ENCODE data around the gene CUL4A. TPM values are rescaled to one million over a fixed set of nuclear protein-coding genes. Genes with fewer than 3 reads are reported as not detected.
"Not testable (repeated sequence)": the region's sequence is repeated elsewhere in the genome, so short reads cannot be mapped to it uniquely, and the experiment has no call there.

Gene CUL4A
- total RNA-seq, 1 donor from 2014 or later: 57.9 TPM

DNA sequence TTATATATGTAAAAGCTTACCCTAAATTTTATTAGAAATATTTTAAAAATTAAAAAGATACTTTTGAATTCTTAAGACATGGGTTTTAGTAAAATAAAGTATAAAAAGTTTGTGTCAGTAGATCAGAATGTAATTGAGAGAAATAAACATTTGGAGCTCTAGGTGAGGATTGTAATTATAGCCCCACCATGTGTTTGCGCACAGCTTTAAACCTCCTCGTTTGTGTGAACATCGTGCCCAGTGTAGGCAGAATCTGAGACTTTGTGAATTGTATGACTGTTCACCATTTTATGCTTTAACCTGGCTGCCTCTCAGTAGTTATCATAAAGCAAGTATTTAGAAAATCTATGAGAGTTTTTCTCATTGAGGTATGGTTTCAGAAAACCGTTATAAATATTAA is 29.1 kb downstream of the CUL4A start:
- H3K4me3 ChIP-seq (ENCODE audit: low read depth, low read length): no peak overlapping the region
- DNase-seq (ENCODE audit: low read depth): no peak
- TF ChIP-seq, protein P1, sequence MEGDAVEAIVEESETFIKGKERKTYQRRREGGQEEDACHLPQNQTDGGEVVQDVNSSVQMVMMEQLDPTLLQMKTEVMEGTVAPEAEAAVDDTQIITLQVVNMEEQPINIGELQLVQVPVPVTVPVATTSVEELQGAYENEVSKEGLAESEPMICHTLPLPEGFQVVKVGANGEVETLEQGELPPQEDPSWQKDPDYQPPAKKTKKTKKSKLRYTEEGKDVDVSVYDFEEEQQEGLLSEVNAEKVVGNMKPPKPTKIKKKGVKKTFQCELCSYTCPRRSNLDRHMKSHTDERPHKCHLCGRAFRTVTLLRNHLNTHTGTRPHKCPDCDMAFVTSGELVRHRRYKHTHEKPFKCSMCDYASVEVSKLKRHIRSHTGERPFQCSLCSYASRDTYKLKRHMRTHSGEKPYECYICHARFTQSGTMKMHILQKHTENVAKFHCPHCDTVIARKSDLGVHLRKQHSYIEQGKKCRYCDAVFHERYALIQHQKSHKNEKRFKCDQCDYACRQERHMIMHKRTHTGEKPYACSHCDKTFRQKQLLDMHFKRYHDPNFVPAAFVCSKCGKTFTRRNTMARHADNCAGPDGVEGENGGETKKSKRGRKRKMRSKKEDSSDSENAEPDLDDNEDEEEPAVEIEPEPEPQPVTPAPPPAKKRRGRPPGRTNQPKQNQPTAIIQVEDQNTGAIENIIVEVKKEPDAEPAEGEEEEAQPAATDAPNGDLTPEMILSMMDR (conservative IDR thresholded peaks at IDR 0.05; ENCODE audit: low read depth, low read length): no peak

DNA sequence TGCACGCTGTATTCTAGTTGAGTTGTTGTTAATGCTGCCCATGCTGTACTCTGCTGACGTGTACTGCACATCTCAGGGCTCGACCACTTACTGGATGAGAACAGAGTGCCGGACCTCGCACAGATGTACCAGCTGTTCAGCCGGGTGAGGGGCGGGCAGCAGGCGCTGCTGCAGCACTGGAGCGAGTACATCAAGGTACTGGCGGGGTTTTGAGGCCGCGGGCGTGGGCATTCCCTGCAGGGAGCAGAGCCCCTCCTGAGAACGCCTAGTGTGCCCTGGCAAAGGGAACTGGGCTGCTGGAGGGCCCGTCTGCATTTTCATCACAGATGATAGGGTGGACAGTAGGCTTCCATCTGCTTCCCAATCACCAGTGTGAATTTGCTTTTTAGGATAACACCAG is 29.9 kb downstream of the CUL4A start:
- H3K4me3 ChIP-seq (ENCODE audit: low read depth, low read length): no peak overlapping the region
- no peak for DNase-seq (ENCODE audit: low read depth)
- TF ChIP-seq, protein P1 (conservative IDR thresholded peaks at IDR 0.05; ENCODE audit: low read depth, low read length): no peak

DNA sequence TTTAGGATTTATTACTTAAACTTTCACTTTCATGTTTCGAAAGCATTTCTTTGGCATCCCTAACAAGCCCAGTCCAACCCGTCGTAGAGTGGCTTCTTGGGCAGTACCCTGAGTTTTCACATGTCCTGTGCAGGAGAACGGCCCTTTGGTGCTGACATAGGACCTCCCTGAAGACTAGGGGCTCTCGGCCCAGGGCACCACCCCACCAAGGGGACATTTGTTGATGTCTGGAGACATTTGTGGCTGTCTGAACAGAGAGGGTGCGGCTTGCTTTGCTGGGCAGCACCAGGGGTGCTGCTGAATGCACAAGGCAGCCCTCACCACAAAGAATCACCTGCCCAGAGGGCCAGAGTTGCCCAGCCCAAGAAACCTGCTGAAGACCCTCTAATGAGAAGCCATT is 30.6 kb downstream of the CUL4A start:
- TF ChIP-seq, protein P1 (conservative IDR thresholded peaks at IDR 0.05; ENCODE audit: low read depth, low read length): no peak
- H3K4me3 ChIP-seq (ENCODE audit: low read depth, low read length): no peak overlapping the region
- DNase-seq (ENCODE audit: low read depth): no peak

DNA sequence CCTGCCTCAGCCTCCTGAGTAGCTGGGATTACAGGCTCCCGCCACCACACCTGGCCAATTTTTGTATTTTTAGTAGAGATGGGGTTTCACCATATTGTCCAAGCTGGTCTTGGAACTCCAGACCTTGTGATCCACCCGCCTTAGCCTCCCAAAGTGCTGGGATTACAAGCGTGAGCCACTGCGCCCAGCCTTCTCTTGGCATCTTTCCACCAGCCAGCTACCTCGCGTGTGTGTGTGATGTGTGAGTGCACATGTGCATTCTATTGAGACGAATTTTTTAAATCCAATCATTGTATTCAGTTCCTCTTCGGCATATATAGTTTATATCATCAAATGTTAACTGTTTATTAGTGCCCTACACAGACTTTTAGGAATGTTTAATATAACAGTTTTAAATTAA is 32.2 kb downstream of the CUL4A start:
- H3K4me3 ChIP-seq (ENCODE audit: low read depth, low read length): not testable (repeated sequence)

DNA sequence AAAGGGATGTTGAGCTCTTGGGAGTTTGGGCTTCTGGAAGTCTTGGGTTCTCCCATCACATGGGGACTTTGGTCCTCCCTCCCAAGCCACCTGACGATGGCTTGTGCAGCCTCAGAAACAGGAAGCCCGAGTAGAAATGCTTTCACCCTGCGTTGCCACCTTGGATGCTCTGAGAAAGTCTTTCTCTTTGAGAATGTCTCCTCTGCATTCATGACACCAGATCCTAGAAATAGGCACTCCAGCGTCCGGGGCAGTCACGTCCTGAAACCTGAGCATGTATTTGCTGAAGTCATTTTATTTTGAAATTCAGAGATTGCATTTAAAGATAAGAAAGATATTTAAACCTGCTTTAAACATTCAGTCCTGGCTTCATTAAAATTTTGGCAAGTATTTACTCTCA is 34.4 kb downstream of the CUL4A start:
- H3K4me3 ChIP-seq (ENCODE audit: low read depth, low read length): no peak overlapping the region
- DNase-seq (ENCODE audit: low read depth): no peak
- TF ChIP-seq, protein P1 (conservative IDR thresholded peaks at IDR 0.05; ENCODE audit: low read depth, low read length): no peak

More for the DNA sequence above, 32.2 kb downstream of the CUL4A start:
- DNase-seq (ENCODE audit: low read depth): not testable (repeated sequence)

DNA sequence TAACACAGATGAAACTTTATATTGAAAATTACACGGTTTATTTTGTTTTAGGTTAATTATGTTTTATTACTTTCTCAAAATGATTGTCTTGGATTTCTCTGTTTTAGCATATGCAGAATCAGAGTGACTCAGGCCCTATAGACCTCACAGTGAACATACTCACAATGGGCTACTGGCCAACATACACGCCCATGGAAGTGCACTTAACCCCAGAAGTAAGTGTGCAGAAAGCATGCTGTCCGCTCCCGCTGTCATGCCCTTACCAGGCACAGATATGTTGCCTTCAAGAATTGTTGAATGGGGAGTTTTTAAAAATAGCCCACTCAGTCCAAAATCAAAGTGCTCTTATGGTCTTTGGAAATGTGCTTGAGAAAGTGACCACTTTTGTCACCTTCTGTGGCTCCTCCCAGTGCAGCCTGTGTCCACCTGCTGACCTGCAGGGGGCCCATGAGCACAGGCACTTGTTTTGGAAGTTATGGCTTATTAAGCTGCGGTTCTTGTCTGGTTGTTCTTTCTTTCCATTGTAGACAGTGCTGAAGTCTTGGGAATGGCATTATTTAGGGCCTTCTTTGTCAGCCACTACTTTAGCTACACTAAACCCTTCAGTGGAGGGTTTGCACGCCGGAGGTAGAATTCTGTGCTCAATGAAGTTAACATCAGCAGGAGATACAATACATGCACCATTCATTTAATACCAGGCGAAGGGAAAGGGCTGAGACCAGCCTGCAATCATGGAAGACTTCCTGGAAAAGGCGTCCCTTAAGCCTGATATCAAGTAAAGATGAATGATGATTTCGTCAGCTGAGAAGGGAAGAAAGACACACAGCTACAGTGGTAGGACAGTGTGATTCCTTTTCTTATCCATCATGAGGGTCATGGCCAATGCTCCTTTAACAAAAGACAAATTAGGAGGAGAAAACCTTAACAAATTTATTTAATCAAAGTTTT is 36.7 kb downstream of the CUL4A start:
- no peak for DNase-seq (ENCODE audit: low read depth)
- H3K4me3 ChIP-seq (ENCODE audit: low read depth, low read length): no peak overlapping the region
- TF ChIP-seq, protein P1 (conservative IDR thresholded peaks at IDR 0.05; ENCODE audit: low read depth, low read length): peak; percentile 58

DNA sequence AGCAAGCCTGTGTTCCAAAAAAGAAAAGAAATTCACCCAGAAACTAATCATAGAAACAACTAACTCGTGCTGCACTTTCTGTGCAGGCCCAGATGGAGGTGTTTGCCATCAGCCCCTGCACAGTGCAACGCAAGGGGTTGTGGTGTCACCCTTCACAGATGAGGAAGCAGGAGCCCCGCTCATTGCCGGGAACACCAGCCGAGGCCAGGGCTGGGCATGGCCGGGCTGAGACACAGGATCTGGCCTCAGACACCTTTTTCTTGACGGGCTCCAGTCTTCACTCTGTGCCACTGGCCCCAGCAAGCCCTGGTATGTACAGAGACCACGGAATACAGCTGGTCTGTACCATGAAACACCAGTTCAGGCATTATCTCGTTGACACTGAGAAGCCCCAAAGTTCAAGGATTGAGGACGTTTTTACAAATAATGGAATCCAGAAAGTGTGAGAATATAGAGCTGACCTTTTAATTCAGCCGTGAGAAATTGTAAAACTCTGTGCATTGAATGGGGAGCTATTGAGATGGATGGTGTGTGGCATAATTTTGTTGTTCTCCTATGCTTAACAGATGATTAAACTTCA is 43.2 kb downstream of the CUL4A start:
- TF ChIP-seq, protein P1 (conservative IDR thresholded peaks at IDR 0.05; ENCODE audit: low read depth, low read length): no peak
- DNase-seq (ENCODE audit: low read depth): no peak
- H3K4me3 ChIP-seq (ENCODE audit: low read depth, low read length): no peak overlapping the region

DNA sequence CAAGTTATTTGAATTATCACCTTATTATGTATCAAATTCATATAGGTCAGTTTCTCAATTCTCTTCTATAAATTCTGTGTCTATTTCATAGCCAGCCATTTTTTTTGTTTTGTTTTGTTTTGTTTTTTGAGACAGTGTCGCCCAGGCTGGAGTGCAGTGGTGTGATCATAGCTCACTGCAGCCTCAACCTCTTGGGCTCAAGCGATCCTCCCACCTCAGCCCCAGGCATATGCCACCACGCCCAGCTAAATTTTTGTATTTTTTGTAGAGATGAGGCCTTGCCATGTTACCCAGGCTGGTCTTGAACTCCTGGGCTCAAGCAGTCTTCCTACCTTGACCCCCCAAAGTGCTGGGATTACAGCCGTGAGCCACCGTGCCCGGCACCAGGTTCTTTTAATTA is 48.5 kb downstream of the CUL4A start:
- DNase-seq (ENCODE audit: low read depth); H3K4me3 ChIP-seq (ENCODE audit: low read depth, low read length): not testable (repeated sequence)
